Adrenal gland (tissue), 12 donors: ENCODE data around the gene CCDC57. TPM values are rescaled to one million over a fixed set of nuclear protein-coding genes. Genes with fewer than 3 reads are reported as not detected.

Source experiments
- DNase-seq, 7 donors: peaks; one replicate each; pipeline ENCODE4 v3.0.0-alpha.2; 2019 to 2020
- H3K27ac ChIP-seq, 5 donors: fragments of 200-600 bp; sonication (generic) in 4 of 5; 1 replicate in 3 of 5; 2 replicates in 2 of 5; pipeline versions ENCODE4 v1.5.1 to v1.8.0; 2016 to 2020; ENCODE audit warnings: mild to moderate bottlenecking in 1 of 5
- H3K27me3 ChIP-seq: fragments of 200-600 bp; 2 replicates; pipeline ENCODE4 v1.8.0; 2021
- H3K36me3 ChIP-seq, 2 donors: fragments of 200-600 bp; replicated peaks in 1 of 2; 1 replicate in 1 of 2; 2 replicates in 1 of 2; pipeline versions ENCODE4 v1.5.1 to v1.8.0; 2018 to 2022
- H3K4me1 ChIP-seq, 2 donors: fragments of 200-600 bp; replicated peaks in 1 of 2; 1 replicate in 1 of 2; 2 replicates in 1 of 2; pipeline versions ENCODE4 v1.5.1 to v1.8.0; 2018 to 2021
- H3K4me3 ChIP-seq, 4 donors: fragments of 200-600 bp; sonication (generic) in 3 of 4; one replicate each; pipeline ENCODE4 v1.5.1; 2016 to 2018
- H3K9me3 ChIP-seq, 3 donors: fragments of 200-600 bp; sonication (generic) in 1 of 3; replicated peaks in 1 of 3; 1 replicate in 2 of 3; 2 replicates in 1 of 3; pipeline versions ENCODE4 v1.5.1 to v1.8.0; 2016 to 2021
- POLR2A ChIP-seq, 2 donors: fragments of 450-650 bp; IDR thresholded peaks; one replicate each; pipeline ENCODE4 v1.6.1; 2017; ENCODE audit warnings: antibody characterized with exemption in 2 of 2, mild to moderate bottlenecking in 2 of 2, moderate library complexity in 1 of 2
- WGBS, 4 donors: extraction: QIAGEN DNeasy Blood & Tissue Kit in 2 of 4; methylation state at CpG; one replicate each; pipeline versions ENCODE4 v1.1.5 to v1.1.7; 2013 to 2017; 5-methylcytosine and 5-hydroxymethylcytosine counted together
- intact Hi-C, 2 donors: fragments of 100-400 bp; cut with DNase I; formaldehyde crosslinking; loops; one replicate each; pipeline versions ENCODE4 v1.14.1 to v1.15.0; 2022 to 2023
- microRNA-seq, 3 donors: library from miRNA; unstranded; fragments of <30 nt; microRNA quantifications; one replicate each; pipeline ENCODE4, GENCODE V29; 2017 to 2020
- polyA plus RNA-seq, 3 donors: library from polyadenylated mRNA; stranded (reverse); fragments of 200-250 nt in 2 of 3; fragments of 350-450 nt in 1 of 3; fragmentation: Illumina TruSeq in 1 of 3; extraction: RNeasy Lipid Tissue Mini Kit (QIAGEN cat#74804) in 1 of 3; gene quantifications; one replicate each; pipeline ENCODE4 v1.2.3, GENCODE V29; 2013 to 2014
- total RNA-seq, 9 donors: library from RNA; depleted of rRNA in 4 of 9; stranded (reverse); fragments of >200 nt in 4 of 9; fragments of 120-200 nt in 1 of 9; fragmentation: NEBNext Ultra II Directional in 1 of 9; extraction: Animal tissue kit (Norgen Biotek cat#: 25700) in 1 of 9; gene quantifications; one replicate each; pipeline versions ENCODE4 v1.1.0 to v1.2.4, GENCODE V29; 2013 to 2023
- TF ChIP-seq, protein P1 (sequence below), 6 experiments: fragments of 450-650 bp in 4 of 6; fragments of 200-600 bp in 2 of 6; sonication (generic) in 1 of 6; IDR thresholded peaks; 1 replicate in 5 of 6; 2 replicates in 1 of 6; pipeline versions ENCODE4 v1.5.1 to v1.8.0; 2016 to 2021; ENCODE audit warnings: antibody characterized with exemption in 6 of 6, mild to moderate bottlenecking in 2 of 6, moderate library complexity in 1 of 6
- donor health status: healthy with polysubstance abuse.
- donor health status: Bipolar disorder and iron deficiency.
- donor health status: DM: yes; HTN: yes; CAD: no.
- donor health status: DM: no; HTN: no; CAD: no.
- donor health status: DM: no; HTN: no; CAD: no.
- donor health status: DM: yes; HTN: yes; CAD: no.

CCDC57 gene
- total and polyA plus RNA-seq, 12 donors: 7.1 to 275 (median 28.8) TPM

- Histone ChIP-seq H3K9me3 (no peaks in the 10 kb centered on the region), H3K4me3 (peak overlapping the region in 3 of 4 donors; percentile 35 to 97 (median 58)), H3K36me3 (peaks cover 0 to 68% of the 10 kb centered on the region in 2 donors), H3K4me1 (peaks cover 25 to 31% of the 10 kb centered on the region in 2 donors), H3K27ac (no peak overlapping the region), H3K27me3 (no peaks in the 10 kb centered on the region)
- intact Hi-C loops: no loop called here
- no peak for TF ChIP-seq POLR2A (IDR thresholded peaks at IDR 0.05)
- TF ChIP-seq, protein P1, sequence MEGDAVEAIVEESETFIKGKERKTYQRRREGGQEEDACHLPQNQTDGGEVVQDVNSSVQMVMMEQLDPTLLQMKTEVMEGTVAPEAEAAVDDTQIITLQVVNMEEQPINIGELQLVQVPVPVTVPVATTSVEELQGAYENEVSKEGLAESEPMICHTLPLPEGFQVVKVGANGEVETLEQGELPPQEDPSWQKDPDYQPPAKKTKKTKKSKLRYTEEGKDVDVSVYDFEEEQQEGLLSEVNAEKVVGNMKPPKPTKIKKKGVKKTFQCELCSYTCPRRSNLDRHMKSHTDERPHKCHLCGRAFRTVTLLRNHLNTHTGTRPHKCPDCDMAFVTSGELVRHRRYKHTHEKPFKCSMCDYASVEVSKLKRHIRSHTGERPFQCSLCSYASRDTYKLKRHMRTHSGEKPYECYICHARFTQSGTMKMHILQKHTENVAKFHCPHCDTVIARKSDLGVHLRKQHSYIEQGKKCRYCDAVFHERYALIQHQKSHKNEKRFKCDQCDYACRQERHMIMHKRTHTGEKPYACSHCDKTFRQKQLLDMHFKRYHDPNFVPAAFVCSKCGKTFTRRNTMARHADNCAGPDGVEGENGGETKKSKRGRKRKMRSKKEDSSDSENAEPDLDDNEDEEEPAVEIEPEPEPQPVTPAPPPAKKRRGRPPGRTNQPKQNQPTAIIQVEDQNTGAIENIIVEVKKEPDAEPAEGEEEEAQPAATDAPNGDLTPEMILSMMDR (IDR thresholded peaks at IDR 0.05): no peak
- 18 to 67% (median 31%) methylated on average over 2 to 19 of the region's 19 CpGs for WGBS, 4 donors
- DNase-seq: peak in 1 of 7 donors; percentile 8
These were observed 160.0 kb downstream of the CCDC57 start for GRCh38 chr17:82052638-82053059.

DNA sequence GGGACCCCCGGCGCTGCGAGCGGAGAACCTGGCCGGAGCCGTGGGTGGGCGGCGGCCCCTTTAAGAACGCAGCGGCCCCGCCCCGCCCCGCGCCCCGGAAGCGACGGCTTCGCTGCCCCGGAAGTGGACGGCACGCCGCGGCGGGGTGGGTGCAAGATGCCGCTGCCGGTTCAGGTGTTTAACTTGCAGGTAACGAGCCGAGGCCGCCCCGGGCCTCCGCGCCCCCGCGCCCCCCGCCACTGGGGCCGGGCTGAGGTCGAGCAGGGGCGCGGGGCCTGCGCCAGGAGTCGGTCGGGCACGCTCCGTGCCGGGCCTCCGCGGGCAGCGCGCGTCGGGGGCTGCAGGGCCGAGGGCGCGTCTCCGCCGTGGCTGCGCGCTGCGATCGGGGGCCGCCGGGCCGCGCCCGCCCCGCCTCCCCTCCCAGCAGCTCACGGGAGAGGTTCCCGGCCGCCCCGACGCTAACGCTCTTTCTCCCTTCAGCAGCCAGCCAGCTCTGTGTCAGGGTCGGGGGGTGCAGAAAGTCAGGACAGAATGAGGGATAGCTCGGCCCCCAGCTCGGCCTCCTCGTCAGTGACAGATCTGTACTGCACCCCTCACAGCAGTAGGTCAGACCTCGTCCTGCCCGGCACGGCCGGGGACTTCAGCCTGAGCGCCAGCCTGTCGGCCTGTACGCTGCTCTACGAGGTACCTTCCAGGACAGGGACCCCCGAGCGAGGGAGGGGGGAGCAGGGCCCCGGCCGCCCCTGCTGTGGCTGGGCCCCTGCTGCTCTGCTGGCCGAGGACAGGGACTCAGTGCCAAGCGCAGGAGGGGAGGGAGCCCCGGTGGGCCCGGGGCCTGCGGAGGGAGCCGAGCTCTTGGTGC is 160.6 kb downstream of the CCDC57 start, which contains the start of the genes GPS1 and RFNG:
Gene GPS1, plus strand, starts transcription at position 123 of the 862 bp plus-strand sequence. Its CDS starts 34 bp downstream, at position 157.
Gene RFNG, minus strand, starts transcription at position 36 of the 862 bp plus-strand sequence. CDS start 45 bp downstream, outside the sequence.
- H3K4me1 ChIP-seq: peaks cover 19 to 25% of the 10 kb centered on the region in 2 donors
- peak; percentile 56 to 79 (median 73) for DNase-seq
- H3K27ac ChIP-seq: peak within 1 kb of the TSS in 1 of 5 donors; percentile 83
- H3K36me3 ChIP-seq: peaks cover 0 to 66% of the 10 kb centered on the region in 2 donors
- 0 to 1% (median 0%) methylated on average over 5 to 94 of the region's 94 CpGs for WGBS, 4 donors
- H3K9me3 ChIP-seq: no peaks in the 10 kb centered on the region
- intact Hi-C loops: no loop called here
- peak within 1 kb of the TSS; percentile 50 to 97 (median 66) for H3K4me3 ChIP-seq
- H3K27me3 ChIP-seq: no peaks in the 10 kb centered on the region
- no peak for TF ChIP-seq POLR2A (IDR thresholded peaks at IDR 0.05)
- TF ChIP-seq, protein P1 (IDR thresholded peaks at IDR 0.05): no peak

Small RNA genes lying within 50 kb of the gene (microRNA-seq; reads per million reads assigned to microRNA genes)
- gene MIR6787: 0 to 0.28 (median 0) reads per million in 3 donors

Other genes starting within 250 kb of the CCDC57 start
- gene ASPSCR1, start 235.2 kb downstream of the CCDC57 start, total RNA-seq: 10 to 100 TPM; 19.9 to 45.9 (median 27.5) TPM
- gene ASPSCR1, start 235.2 kb downstream of the CCDC57 start, polyA plus RNA-seq: 100 to 1,000 TPM in 1 of 3 donors, 10 to 100 TPM in 2; 10.2 to 177 (median 96.5) TPM
- gene CENPX, start 190.0 kb downstream of the CCDC57 start, total RNA-seq: 10 to 100 TPM; 24.3 to 75.9 (median 47.0) TPM
- gene CENPX, start 190.0 kb downstream of the CCDC57 start, polyA plus RNA-seq: 10 to 100 TPM; 11.2 to 70.9 (median 58.3) TPM
- gene LRRC45, start 189.5 kb downstream of the CCDC57 start, total RNA-seq: 10 to 100 TPM in 6 of 9 donors, 1 to 10 TPM in 3; 3.0 to 24.2 (median 11.0) TPM
- gene LRRC45, start 189.5 kb downstream of the CCDC57 start, polyA plus RNA-seq: 10 to 100 TPM in 2 of 3 donors, 1 to 10 TPM in 1; 1.2 to 24.5 (median 15.4) TPM
- 10 to 100 TPM in 1 of 9 donors, 1 to 10 TPM in 8; 3.0 to 13.5 (median 4.5) TPM for gene RAC3, start 181.2 kb downstream of the CCDC57 start, total RNA-seq
- gene RAC3, start 181.2 kb downstream of the CCDC57 start, polyA plus RNA-seq: 10 to 100 TPM in 1 of 3 donors, 1 to 10 TPM in 2; 1.6 to 10.5 (median 9.0) TPM
- gene DCXR, start 175.1 kb downstream of the CCDC57 start, total RNA-seq: 100 to 1,000 TPM in 6 of 9 donors, 10 to 100 TPM in 3; 66.9 to 183 (median 107) TPM
- gene DCXR, start 175.1 kb downstream of the CCDC57 start, polyA plus RNA-seq: 100 to 1,000 TPM in 1 of 3 donors, 10 to 100 TPM in 2; 67.7 to 163 (median 96.0) TPM
- gene RFNG, start 161.0 kb downstream of the CCDC57 start, total RNA-seq: 10 to 100 TPM; 21.2 to 69.5 (median 47.3) TPM
- 10 to 100 TPM; 21.2 to 78.0 (median 74.0) TPM for gene RFNG, start 161.0 kb downstream of the CCDC57 start, polyA plus RNA-seq
- 100 to 1,000 TPM in 7 of 9 donors, 10 to 100 TPM in 2; 77.4 to 130 (median 112) TPM for gene GPS1, start 160.9 kb downstream of the CCDC57 start, total RNA-seq
- gene GPS1, start 160.9 kb downstream of the CCDC57 start, polyA plus RNA-seq: 100 to 1,000 TPM in 2 of 3 donors, 10 to 100 TPM in 1; 37.4 to 305 (median 246) TPM
- gene DUS1L, start 147.0 kb downstream of the CCDC57 start, total RNA-seq: 100 to 1,000 TPM in 1 of 9 donors, 10 to 100 TPM in 8; 62.0 to 109 (median 74.5) TPM
- 100 to 1,000 TPM in 2 of 3 donors, 10 to 100 TPM in 1; 38.5 to 397 (median 291) TPM for gene DUS1L, start 147.0 kb downstream of the CCDC57 start, polyA plus RNA-seq
- 100 to 1,000 TPM in 3 of 9 donors, 10 to 100 TPM in 6; 46.1 to 276 (median 81.8) TPM for gene FASN, start 114.6 kb downstream of the CCDC57 start, total RNA-seq
- gene FASN, start 114.6 kb downstream of the CCDC57 start, polyA plus RNA-seq: 100 to 1,000 TPM in 1 of 3 donors, 10 to 100 TPM in 2; 18.9 to 273 (median 59.0) TPM
- gene SLC16A3, start 16.2 kb upstream of the CCDC57 start, total RNA-seq: 10 to 100 TPM in 8 of 9 donors, 1 to 10 TPM in 1; 5.3 to 58.6 (median 36.7) TPM
- 10 to 100 TPM in 2 of 3 donors, 1 to 10 TPM in 1; 2.7 to 14.4 (median 10.5) TPM for gene SLC16A3, start 16.2 kb upstream of the CCDC57 start, polyA plus RNA-seq
- gene CSNK1D, start 60.9 kb upstream of the CCDC57 start, total RNA-seq: 100 to 1,000 TPM in 4 of 9 donors, 10 to 100 TPM in 5; 23.7 to 185 (median 70.0) TPM
- gene CSNK1D, start 60.9 kb upstream of the CCDC57 start, polyA plus RNA-seq: 100 to 1,000 TPM; 126 to 171 (median 153) TPM
- gene CD7, start 104.8 kb upstream of the CCDC57 start, total RNA-seq: 1 to 10 TPM in 6 of 9 donors, under 1 TPM in 2, not detected in 1; 0.11 to 4.1 (median 1.6) TPM
- 1 to 10 TPM in 2 of 3 donors, not detected in 1; 1.1 to 4.2 TPM for gene CD7, start 104.8 kb upstream of the CCDC57 start, polyA plus RNA-seq
- 10 to 100 TPM in 5 of 9 donors, 1 to 10 TPM in 4; 1.2 to 24.3 (median 10.6) TPM for gene SECTM1, start 120.9 kb upstream of the CCDC57 start, total RNA-seq
- 1 to 10 TPM; 1.4 to 4.3 (median 3.7) TPM for gene SECTM1, start 120.9 kb upstream of the CCDC57 start, polyA plus RNA-seq
- under 1 TPM in 1 of 9 donors, not detected in 8; 0.26 TPM for gene TEX19, start 146.4 kb upstream of the CCDC57 start, total RNA-seq
- gene TEX19, start 146.4 kb upstream of the CCDC57 start, polyA plus RNA-seq: not detected
- not detected for gene UTS2R, start 158.9 kb upstream of the CCDC57 start, total RNA-seq
- gene UTS2R, start 158.9 kb upstream of the CCDC57 start, polyA plus RNA-seq: not detected
- gene HEXD, start 205.5 kb upstream of the CCDC57 start, total RNA-seq: 100 to 1,000 TPM in 1 of 9 donors, 10 to 100 TPM in 8; 16.2 to 104 (median 39.7) TPM
- 100 to 1,000 TPM in 2 of 3 donors, 1 to 10 TPM in 1; 8.9 to 292 (median 198) TPM for gene HEXD, start 205.5 kb upstream of the CCDC57 start, polyA plus RNA-seq
- 100 to 1,000 TPM in 1 of 9 donors, 10 to 100 TPM in 8; 19.1 to 131 (median 52.6) TPM for gene OGFOD3, start 205.7 kb upstream of the CCDC57 start, total RNA-seq
- gene OGFOD3, start 205.7 kb upstream of the CCDC57 start, polyA plus RNA-seq: 10 to 100 TPM; 17.9 to 39.8 (median 34.1) TPM
- 100 to 1,000 TPM in 3 of 9 donors, 10 to 100 TPM in 6; 34.6 to 160 (median 83.9) TPM for gene CYBC1, start 237.9 kb upstream of the CCDC57 start, total RNA-seq
- 10 to 100 TPM; 38.9 to 73.9 (median 61.2) TPM for gene CYBC1, start 237.9 kb upstream of the CCDC57 start, polyA plus RNA-seq
- 10 to 100 TPM; 21.8 to 65.6 (median 52.0) TPM for gene NARF, start 245.9 kb upstream of the CCDC57 start, total RNA-seq
- gene NARF, start 245.9 kb upstream of the CCDC57 start, polyA plus RNA-seq: 100 to 1,000 TPM in 2 of 3 donors, 10 to 100 TPM in 1; 26.3 to 198 (median 116) TPM